Lower leg skin (tissue), 4 donors: ENCODE results near the gene TEX51. TPM values are rescaled to one million over a fixed set of nuclear protein-coding genes. Genes with fewer than 3 reads are reported as not detected.

Experiments used
- DNase-seq, 2 donors: peaks; one replicate each; pipeline ENCODE4 v3.0.0-alpha.2; 2019; ENCODE audit warnings: low spot score in 2 of 2
- H3K4me3 ChIP-seq: fragments of 200-600 bp; sonication (generic); 2 replicates; pipeline ENCODE4 v1.5.1; 2017; ENCODE audit warnings: mild to moderate bottlenecking, low read depth; ENCODE audit not compliant: poor library complexity, severe bottlenecking
- POLR2A ChIP-seq, 2 donors: fragments of 450-650 bp; IDR thresholded peaks; one replicate each; pipeline ENCODE4 v1.6.1; 2016 to 2017; ENCODE audit warnings: antibody characterized with exemption in 2 of 2, mild to moderate bottlenecking in 1 of 2, moderate library complexity in 1 of 2
- WGBS, 2 donors: methylation state at CpG; one replicate each; pipeline ENCODE4 v1.1.5; 2018; 5-methylcytosine and 5-hydroxymethylcytosine counted together
- intact Hi-C: fragments of 100-400 bp; cut with DNase I; formaldehyde crosslinking; loops from one replicate; pipeline ENCODE4 v1.15.0; 2023; ENCODE audit warnings: low total_unique reads
- total RNA-seq, 4 donors: library from RNA; depleted of rRNA; stranded (reverse); fragments of >200 nt; gene quantifications; one replicate each; pipeline ENCODE4 v1.1.0, GENCODE V29; 2016
- TF ChIP-seq, protein P1 (sequence below), 3 donors: fragments of 450-650 bp; IDR thresholded peaks; one replicate each; pipeline ENCODE4 v1.5.1; 2016; ENCODE audit warnings: antibody characterized with exemption in 3 of 3, mild to moderate bottlenecking in 3 of 3, moderate library complexity in 2 of 3

The TEX51 gene
- total RNA-seq, 4 donors from 2014 or later = not detected

DNA sequence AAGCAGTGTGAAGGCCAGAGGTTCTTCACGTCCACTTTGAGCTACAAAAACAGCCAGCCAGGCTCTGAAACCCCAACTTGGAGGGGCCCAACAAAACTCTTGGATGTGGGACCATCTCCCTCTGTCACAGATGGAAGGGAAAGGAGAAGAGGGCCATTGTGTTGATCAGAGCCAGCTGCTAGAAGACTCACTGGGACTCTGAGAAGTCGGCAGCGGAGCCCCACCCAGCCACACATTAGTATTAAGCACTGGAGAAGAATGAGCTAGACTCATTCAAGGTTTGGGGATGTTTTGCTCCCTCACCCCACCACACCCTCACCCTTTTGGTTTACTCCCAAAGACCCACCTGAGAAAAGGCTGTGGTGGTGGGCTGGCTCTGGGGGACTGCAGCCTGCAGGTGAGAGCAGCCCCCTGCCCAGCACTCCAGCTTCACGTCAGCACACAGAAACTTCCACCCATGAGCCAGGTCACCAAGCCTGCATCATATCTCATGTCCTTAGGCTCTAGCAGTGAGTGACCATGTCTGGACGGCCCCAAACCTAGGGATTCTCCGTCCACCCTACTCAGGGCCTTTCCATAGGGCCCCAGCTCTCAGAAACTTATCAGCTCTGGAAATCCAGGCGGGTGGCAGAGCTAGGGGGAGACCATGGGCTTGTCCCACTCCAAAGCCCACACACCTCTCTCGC, 12.6 kb downstream of the TEX51 start:
- no peak overlapping the region for H3K4me3 ChIP-seq
- DNase-seq = peak in 1 of 2 donors; percentile 70
- no peak for TF ChIP-seq POLR2A (IDR thresholded peaks at IDR 0.05)
- intact Hi-C loops = no loop called here
- WGBS, 2 donors = 90 to 92% methylated on average over 8 of the region's 8 CpGs

DNA sequence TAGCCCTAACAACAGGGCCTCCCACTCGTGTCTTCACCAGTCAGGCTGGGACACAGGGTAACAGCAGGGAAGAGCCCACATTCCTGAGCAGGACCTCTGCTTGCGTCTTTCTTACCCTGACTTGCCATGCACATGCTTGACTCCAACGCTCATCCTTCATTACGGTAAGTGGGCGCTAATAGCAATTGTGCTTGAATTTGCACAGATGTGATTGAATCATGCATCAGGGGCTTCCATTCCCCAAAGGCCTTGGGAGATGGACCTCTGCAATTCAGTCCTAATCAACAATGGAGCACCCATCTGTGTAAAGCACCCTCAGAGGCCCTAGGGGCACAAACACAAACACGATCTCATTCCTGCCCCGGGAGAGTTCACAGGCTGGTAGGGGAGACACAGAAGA, 13.5 kb downstream of the TEX51 start:
- H3K4me3 ChIP-seq = no peak overlapping the region
- intact Hi-C loops = no loop called here
- WGBS, 2 donors = 83 to 84% methylated on average over 7 of the region's 7 CpGs
- no peak for TF ChIP-seq POLR2A (IDR thresholded peaks at IDR 0.05)
- no peak for DNase-seq

DNA sequence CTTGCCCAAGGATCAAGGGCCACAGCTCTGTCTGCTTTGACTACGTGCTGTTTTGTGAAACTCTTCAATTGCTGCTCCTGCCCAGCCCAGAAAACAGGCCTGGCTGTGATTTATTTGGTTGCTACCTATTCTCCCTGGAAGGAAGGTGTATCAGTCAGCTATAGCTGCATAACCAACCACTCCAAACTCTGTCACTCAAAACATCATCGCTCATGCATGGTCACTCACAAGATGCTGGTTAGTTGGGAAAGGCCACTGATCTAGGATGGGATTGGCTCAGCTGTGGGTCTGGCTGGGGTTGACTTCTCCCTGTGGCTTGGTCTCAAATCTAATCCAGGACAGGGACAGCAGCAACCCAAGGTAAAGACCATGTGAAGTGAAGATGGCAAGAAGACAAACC, 14.6 kb downstream of the TEX51 start:
- peak in 1 of 2 donors; percentile 50 for DNase-seq
- intact Hi-C loops = no loop called here
- no peak overlapping the region for H3K4me3 ChIP-seq
- 84 to 96% methylated on average over 2 of the region's 2 CpGs for WGBS, 2 donors
- TF ChIP-seq, protein P1, sequence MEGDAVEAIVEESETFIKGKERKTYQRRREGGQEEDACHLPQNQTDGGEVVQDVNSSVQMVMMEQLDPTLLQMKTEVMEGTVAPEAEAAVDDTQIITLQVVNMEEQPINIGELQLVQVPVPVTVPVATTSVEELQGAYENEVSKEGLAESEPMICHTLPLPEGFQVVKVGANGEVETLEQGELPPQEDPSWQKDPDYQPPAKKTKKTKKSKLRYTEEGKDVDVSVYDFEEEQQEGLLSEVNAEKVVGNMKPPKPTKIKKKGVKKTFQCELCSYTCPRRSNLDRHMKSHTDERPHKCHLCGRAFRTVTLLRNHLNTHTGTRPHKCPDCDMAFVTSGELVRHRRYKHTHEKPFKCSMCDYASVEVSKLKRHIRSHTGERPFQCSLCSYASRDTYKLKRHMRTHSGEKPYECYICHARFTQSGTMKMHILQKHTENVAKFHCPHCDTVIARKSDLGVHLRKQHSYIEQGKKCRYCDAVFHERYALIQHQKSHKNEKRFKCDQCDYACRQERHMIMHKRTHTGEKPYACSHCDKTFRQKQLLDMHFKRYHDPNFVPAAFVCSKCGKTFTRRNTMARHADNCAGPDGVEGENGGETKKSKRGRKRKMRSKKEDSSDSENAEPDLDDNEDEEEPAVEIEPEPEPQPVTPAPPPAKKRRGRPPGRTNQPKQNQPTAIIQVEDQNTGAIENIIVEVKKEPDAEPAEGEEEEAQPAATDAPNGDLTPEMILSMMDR (IDR thresholded peaks at IDR 0.05) = no peak
- no peak for TF ChIP-seq POLR2A (IDR thresholded peaks at IDR 0.05)

DNA sequence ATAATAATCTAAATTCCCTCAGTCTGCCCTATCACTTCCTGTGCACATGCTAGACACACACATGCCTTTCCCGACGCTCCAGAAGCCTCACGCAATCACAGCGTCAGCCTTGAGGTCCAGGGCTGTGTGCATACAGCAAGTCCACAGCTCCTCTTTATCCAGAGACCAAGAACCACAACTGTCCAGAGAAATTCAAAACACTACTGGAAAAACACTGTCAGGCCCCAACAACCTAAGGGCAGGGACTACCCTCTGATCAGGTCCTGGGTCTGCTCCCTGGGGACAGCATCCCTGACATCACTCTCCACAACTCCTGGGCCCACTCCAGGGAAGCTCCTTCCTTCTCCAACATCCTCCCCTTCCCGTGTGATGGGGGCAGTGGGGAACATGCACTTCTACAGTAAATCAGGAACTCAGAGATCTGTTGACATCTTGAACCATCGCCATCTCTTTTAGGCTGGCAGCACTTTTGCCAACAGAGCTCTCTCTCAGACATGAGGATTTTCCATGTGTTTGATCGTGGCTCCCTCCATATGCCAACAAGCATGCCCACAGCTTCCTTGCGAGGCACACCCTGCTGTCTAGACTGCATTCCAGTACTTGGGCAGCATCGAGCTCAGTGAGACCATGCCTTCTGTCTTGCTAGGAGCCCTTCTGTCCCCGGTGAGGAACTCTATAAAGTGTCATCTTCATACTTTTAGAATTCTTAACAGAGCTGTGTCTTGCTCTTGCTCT, 15.4 kb downstream of the TEX51 start:
- DNase-seq = peak in 1 of 2 donors; percentile 56
- TF ChIP-seq POLR2A (IDR thresholded peaks at IDR 0.05) = no peak
- TF ChIP-seq, protein P1 (IDR thresholded peaks at IDR 0.05) = no peak
- H3K4me3 ChIP-seq = no peak overlapping the region
- WGBS, 2 donors = 69 to 71% methylated on average over 10 of the region's 10 CpGs
- intact Hi-C loops = no loop called here

DNA sequence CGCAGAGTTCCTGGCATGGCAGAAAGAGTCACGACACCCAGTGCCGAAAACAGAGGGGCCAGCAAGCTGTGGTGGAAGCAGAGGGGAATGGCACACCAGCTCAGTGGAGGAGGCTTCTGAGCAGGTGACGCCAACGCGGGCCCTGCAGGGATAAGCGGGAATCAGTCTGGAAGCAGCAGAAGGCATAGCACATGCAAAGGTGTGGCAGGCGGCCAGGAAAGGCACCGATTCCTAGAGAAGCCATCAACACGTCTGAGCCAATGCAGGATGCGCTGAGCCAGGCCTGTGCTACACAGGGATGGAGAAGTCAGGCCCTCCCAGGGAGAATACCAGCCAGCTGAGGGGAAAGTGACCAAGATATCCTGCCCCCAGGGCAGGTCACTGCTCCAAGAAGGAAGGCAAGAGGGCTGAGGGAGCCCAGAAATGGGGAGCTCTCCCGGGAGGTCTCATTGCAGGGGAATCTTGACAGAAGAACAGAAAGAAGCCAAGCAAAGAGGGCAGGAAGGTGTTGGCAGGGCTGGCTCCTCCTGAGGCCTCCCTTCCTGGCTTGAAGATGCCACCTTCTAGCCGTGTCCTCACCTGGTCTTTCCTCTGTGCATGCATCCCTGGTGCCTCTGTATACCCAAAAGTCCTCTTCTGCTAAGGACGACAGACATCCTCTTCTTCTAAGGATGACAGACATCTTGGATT, 16.3 kb downstream of the TEX51 start:
- H3K4me3 ChIP-seq = no peak overlapping the region
- TF ChIP-seq, protein P1 (IDR thresholded peaks at IDR 0.05) = no peak
- no peak for TF ChIP-seq POLR2A (IDR thresholded peaks at IDR 0.05)
- DNase-seq = peak in 1 of 2 donors; percentile 78
- intact Hi-C loops = no loop called here
- 84 to 85% methylated on average over 14 of the region's 14 CpGs for WGBS, 2 donors

DNA sequence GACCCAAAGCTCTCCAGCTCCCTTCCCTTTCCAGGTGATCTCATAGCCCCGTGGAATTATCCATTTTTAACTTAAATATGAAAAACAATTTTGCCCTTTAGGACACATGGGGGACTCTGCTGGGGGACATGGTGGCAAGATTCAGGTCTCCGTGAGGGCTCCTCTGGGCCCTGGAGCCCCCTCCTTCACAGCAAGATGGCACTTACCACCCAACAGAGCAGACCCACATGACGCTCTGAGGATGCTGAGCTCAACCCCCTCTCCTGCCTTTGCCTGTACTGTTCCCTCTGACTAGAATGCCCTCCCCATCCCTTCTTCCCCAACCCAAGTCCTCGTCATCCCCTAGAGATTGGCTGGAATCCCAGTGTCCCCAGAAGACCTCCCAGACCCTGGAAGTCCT, 17.2 kb downstream of the TEX51 start:
- no peak overlapping the region for H3K4me3 ChIP-seq
- TF ChIP-seq, protein P1 (IDR thresholded peaks at IDR 0.05) = no peak
- TF ChIP-seq POLR2A (IDR thresholded peaks at IDR 0.05) = no peak
- DNase-seq = peak in 1 of 2 donors; percentile 78
- intact Hi-C loops = no loop called here
- 77 to 87% methylated on average over 4 of the region's 4 CpGs for WGBS, 2 donors
